GM11168 (cell line): ENCODE data around the gene EML1.

Experiments
- in situ Hi-C: fragments of 300-500 bp; cut with MboI; formaldehyde crosslinking; loops from one replicate; pipeline ENCODE4 v1.12.0; 2022; ENCODE audit warnings: low sequenced_read_pairs; ENCODE audit not compliant: unreplicated experiment

The EML1 gene

DNA sequence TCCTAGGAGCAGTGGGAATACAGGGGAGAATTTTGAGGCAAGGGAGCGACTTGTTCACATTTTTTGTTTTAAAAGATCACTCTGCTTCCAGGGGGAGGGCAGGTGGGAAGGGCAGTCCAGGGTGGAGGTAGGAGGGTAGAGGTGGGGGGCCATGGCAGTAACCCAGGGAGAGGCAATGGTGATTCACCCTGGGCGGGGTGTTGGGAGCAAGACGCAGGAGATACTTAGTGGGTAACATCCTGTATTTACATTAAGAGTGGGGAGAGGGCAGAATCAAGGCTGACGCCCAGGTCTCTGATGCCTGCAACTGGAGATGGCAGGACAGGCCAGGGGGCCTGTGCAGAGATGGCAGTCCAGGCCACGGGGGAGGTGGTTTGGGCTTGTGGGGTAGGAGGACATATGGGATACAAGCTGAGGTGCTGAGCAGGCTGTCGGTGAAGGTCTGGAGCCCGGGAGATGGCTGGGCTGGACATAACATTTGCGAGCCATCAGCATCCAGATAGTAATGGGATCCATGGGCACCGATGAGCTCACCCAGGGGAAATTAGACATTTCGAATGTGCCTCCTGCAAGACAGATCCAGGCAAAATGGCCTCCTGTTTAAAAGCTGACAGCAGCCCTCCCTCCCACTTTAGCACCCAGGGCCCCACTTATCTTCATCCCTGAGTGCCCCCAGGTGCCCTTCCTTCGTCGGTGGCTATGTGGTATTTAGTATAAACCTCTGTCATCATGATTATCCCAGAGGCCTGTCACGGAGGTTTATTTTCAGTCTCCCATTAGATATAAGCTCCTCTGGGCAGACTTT is 9.3 kb downstream of the EML1 start:
- in situ Hi-C loops: no loop called here

DNA sequence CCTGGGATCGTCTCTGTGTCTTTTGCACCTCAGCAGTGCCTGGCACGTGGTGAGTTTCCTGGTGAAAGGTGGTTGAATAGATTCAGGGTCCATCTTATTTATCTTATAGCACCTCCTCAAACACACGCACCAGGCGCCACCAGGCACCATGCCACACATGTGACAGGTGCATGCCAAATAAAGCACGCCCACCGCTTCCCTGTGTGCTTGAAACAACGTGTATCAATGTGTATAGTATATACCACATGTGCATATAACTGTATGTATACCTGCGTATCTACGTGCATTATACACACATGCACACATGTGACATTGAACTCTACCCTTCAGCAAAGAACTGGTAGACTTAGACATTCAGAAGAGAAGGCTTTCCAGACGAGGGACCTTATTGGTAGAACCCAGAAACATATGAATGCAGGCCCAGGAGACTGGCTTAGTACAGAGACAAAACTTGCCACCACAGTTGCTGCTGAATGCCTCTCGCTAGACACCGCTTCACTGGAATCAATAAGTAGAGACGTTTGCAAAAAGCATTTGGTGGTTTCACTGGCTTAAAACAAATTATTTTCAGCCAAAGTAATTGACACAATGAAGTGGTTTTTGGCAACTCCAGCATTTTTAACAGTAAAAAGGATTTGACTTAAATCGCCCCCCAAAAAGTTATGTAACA is 10.0 kb downstream of the EML1 start:
- in situ Hi-C loops: no loop called here

DNA sequence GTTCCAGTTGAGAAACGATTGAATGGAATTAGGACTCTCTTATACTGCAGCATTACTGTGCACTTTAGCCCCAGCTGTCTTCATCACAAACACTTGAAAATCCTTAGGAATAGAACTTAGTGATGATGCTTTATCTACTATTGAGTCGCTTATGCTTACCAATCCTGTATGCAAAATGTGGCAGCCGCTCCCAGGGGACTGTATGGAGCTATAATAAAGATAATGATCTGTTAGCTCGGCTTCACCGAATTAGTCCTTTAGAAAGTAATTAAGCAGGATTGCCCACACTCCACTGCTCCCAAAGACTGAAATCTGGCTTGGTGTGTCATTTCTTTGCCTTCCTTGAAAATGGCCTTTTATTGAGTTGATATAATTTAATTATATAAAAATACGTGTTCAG is 10.6 kb downstream of the EML1 start:
- in situ Hi-C loops: no loop called here

DNA sequence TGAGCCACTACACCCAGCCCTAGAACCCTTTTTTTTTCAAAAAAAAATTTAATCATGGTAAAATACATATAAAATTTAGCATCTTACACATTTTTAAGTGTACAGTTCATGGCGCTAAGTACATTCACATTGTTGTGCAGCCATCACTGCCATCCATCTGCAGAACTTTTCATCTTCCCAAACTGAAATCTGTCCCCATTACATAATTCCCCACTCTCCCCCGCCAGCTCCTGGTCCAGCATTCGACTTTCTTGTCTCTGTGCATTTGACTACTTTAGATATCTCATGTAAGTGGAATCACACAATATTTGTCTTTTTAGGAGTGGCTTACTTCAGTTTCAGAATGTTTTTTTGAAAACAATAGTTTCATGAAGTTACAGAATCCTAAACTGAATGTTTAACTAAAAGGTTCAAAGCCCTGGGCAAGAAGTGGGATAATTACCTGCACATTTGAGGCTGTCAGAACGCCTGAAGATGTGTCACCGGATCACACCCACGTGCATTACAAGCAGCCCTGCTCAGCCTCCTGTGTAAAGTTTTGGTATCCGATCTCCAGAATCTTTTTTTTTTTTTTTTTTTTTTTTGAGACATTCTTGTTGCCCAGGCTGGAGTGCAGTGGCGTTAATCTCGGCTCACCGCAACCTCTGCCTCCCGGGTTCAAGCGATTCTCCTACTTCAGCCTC is 12.7 kb downstream of the EML1 start:
- in situ Hi-C loops: no loop called here

DNA sequence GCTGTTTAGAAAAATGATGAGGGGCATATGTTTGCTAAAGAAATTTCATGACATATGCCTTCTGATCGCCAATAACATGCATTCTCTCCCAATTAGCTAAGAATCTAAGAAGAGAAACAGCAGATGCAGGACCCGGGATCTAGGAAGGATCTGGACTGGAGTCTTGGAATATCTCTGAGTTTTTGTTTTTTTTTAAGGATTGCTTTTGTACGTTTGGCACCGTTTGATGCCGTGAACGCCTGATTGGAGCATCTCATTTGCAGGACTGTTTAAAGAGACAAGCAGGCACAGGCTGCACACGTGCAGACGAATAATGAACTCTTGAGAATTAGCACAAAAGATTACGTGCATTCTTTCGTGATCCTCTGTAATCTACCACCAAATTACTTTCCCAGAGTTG is 13.6 kb downstream of the EML1 start:
- in situ Hi-C loops: no loop called here

DNA sequence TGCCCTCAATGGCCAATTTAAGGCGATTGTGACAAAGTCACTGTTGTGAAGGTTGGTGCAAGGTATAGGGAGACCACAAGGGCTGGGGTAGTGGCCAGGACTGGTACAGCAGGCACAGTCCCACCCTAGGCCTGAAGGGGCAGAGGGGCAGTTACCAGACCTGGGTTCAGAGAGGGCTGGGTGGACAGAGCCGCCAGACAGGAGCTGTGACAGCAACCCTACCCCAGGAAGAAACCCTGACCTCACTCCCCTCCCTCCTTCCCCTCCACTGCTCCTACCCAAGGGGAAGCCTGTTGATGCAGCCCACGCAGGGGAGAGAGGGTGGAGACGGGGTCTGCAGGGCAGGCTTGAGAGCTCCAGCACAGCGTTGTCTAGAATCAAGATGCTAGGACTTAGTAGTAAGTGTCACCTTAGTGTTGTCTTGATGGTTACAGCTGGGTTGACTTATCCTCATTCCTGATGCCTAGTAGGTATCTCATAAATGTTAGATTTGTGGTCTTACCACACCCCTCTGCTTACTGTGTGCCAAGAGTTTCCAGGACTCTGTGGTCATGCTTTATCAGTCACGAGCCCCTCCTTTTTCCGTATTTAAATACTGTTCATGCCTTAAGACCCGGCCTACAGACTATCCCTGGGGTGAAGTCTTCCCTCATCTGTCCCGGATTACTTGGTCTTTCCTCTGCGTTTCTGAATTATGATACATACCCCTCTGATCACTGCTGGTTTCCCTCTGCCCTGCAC is 14.4 kb downstream of the EML1 start:
- in situ Hi-C loops: no loop called here

DNA sequence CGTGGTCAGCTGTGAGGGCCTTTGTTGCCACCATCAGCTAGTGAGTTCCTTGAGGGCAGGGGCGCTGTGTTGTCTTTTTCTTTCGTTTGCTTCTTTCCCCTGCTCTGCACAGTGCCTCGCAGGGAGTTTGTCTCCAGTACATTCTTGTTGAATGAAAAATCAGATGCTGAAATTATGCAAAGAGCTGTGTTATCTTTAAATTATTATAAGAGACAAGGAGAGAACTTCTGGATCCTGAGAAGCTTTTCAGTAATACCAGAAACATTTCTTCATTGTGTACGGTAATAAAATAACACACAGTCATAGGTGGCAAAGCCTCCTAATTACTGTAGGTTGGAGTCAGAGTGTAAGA is 14.9 kb downstream of the EML1 start:
- in situ Hi-C loops: no loop called here

DNA sequence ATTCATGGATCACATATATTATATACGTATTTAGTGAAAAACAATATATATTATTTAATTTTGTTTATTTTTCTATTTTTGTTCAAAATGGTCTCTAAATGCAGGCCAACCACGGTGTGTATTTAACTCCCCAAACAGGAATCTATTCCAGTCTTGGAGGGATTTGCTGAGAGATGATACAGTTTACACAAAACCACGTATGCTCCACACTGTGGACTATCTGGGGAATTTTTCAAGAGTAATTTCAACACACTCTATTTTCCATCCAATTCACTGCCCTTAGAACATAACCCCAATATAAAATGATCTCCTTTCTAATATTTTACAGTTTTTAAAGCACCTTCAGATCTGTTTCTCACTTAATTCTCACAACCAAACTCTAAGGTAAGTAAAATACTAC is 15.3 kb downstream of the EML1 start:
- in situ Hi-C loops: no loop called here

DNA sequence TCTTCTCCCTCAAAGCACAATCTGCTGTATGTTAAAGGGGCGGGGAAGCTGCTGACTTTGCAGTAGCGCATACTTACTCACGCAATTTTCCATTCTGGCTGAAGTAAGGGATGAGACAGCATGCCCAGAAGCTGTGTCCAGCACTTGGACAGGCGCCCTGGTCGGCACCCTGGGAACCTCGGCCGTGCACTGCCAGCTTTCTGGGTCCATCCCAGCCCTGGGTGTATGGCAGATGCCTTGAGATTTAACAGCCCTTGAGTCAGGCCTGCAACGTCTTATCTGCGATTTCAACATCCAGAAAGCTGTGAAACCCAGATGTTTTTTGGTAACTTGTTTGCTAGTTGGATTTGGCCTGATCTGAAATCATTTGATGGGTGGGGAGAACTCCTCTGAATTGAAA is 16.1 kb downstream of the EML1 start:
- in situ Hi-C loops: no loop called here

DNA sequence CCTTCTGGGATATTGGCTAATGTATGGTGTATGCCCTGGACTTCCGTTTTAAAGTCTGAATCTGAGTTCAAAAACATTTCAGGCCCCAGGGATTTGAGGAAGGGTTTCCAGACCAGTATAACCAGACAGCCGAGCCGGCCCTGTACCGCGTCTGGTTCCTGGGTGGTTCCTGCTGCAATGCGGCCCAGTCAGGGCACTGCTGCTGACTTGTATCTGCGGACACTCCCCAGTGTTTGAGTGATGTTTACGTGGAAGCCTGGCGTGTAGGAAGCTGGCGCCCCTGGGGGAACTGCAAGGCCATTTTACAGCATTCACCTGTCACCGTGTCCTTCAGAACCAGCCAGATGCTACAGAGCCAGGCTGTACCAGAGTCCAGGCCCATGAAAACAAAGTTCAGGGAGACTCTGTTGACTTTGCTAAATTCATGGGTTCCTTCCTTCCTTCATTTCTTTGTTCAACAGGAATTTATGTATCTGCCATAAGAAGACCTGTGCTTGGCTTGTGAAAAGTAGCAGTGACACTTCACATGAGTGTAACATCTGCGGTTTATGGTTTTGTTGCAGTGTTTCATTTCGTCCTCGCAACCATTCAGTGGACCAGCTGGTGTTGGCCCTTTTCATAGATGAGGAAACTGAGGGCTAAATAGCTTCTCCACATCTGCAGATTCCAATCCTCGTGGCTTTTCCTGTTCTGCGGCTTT is 16.8 kb downstream of the EML1 start:
- in situ Hi-C loops: no loop called here

DNA sequence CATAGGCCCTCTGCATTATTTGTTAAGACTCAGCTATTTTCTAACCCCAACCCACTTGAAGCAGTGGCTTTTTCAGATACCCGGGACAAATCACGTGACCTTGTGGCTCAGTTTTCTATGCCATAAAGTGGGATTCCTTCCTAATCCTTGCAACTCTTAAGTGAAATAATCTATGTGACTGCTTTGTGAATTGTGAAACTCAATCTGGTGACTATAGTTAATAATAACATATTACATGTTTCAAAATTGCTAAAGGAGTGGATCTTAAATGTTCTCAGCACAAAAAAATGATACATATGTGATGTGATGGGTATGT is 17.3 kb downstream of the EML1 start:
- in situ Hi-C loops: no loop called here

DNA sequence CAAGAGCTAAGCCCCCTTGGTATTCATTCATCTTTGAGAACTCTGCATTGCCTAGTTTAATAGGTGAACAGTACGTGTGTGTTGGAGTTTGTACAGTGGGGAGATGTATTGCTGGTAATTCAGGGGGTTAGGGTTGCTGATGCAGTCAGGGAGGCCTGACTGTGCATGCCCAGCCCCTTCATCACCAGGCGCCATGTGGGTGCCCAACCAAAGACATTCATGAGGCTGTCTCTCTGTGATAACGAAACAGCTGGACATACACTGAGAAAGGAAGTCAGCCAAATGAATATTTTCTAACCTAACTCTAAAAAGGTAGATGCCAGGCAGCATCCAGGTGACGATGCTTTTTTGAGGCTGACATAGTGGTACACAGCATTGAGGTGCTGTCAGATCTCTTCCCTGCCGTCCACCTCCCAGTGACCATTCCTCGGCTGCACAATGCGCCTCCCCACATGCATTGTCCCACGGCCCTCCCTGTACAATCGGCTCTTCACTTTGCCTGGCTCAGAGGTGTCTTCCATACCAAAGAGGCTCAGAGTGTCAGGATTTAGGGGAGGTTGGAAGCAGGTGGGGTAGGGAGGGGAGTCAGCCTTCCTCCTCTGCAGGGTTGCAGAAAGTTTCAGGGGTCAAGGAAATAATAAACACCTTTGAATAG is 19.0 kb downstream of the EML1 start:
- in situ Hi-C loops: no loop called here

DNA sequence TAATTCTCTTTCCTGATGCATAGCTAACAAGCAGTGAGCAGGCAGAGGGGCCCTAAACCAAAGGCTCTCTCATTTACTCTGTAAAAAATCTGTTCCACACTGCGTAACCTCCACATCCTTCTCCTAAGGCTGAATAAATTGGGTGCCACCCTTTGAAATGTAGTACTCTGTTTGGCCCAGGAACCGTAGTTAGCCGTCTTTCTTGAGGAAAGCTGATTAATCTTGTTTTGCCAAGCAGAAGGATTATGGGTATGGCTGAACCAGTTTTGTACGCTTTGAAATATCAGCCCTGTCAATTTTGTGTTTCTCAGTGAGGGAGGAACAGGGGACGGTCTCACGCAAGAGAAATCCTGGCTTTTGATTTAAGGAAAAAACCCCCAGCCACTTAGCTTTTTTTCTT is 19.7 kb downstream of the EML1 start:
- in situ Hi-C loops: no loop called here

DNA sequence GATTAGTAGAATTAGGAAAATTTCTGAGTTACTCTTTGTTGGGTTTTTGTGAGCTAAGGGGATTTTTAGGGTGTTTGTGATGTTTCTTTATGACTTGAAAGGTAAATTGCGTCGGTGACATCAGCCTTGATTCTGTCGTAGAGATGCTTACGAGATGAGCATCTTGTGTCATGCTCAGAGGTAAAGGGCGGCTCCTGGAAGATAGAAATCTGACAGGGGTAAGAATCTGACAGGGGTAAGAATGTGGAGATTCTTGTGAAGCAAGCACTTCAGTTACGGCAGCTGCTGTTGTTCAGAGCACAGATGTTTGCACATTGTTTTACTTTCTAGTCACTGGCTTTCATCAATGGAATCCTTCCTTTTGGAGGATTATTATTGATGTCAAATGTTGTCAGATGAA is 22.5 kb downstream of the EML1 start:
- in situ Hi-C loops: no loop called here

DNA sequence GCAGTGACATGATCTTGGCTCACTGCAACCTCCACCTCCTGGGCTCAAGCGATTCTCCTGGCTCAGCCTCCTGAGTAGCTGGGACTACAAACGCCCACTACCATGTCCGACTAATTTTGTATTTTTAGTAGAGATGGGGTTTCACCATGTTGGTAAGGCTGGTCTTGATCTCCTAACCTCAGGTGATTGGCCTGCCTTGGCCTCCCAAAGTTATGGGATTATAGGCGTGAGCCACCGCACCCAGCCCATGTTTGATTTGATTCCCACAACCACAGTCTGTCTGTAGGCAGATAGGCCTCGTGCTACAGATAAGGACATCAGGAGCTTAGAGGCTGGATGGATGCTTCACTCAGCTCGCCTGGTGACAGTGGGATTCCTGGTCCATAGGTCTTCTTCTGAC is 23.0 kb downstream of the EML1 start:
- in situ Hi-C loops: no loop called here

DNA sequence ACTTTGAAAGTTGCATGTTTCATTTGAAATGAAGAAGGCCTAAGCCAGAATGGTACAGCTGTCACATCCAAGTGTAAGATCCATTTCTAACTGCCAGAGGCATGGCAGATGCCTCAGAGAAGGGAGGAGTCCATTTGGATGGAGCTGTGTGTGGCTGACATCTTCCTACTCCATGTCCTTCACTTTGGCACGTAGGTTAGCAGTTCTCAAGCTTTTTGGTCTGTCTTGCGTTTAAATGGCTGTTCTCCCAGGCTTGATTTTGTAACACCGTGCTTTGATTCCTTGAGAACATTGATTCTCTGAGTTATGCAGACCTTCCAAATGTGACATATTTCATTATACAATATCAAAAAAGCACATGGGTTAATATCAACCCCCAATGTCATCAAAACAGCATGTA is 23.4 kb downstream of the EML1 start:
- in situ Hi-C loops: no loop called here

DNA sequence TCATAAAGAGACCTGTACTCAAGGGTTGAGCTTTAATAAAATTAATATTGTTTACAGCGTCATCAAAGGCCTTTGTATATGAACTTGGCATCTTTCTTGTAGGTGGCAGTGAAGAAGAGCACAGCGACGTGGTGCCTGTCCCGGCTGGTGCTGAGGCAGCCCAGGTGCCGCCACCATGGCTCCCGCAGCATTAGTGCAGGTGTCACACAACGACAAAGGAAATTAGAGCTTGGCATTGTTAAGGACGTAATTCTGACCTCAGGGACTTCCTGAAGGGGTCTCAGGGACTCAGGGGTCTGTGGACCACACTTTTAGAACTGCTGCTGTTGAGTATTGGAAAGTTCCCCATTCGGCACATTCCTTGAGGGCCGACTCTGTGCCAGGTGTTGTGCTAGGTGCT is 24.1 kb downstream of the EML1 start:
- in situ Hi-C loops: no loop called here

DNA sequence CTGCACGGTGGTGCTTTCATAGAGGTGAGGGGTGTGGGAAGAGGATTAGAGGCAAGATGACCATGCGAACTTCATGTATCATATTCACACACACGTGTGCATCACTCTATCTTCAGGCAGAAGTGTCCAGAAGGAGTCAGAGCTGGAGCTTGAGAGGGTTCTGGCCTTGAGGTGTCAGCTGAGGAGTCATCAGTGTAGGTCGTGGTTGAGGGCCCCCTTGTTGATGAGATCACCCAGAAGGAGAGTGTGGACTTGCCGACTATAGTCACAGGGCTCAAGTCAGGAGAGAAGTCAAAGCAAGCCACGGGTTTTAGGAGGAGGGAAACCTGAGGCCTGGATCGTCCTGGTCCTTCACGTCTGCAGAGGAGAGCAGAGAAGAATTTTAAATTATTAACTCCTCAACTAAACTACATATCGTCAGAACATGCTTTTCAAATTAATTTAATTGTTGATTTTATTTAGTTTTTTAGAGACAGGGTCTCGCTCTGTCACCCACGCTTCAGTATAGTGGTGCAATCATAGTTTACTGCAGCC is 25.4 kb downstream of the EML1 start:
- in situ Hi-C loops: no loop called here

DNA sequence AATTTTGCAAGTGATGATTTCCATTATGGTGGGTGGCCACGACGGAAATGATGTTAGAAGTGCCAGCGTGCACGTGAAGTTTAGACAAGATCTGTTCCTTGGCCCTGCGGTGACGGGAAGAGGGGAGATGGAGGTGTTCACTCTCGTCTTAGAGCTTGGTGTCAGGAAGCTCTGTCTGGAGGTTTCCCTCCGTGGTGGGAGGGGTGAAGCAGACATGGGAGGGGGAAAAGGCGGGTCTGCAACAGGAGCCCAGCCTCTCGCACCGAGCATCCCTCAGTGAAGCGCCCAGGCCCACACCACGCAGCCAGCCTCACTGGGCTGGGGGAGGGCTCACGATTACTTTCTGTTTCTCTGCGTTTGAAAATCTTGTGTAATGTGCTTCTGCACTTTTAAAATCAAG is 26.3 kb downstream of the EML1 start:
- in situ Hi-C loops: no loop called here
